AG10803 (cell line): ENCODE results near the gene SPRYD3.

ENCODE experiments used
- DNase-seq: peaks from one replicate; pipeline ENCODE4 v3.0.0; 2010; ENCODE audit warnings: low read depth
- H3K4me3 ChIP-seq: 2 replicates; pipeline ENCODE4 v1.5.1; 2011; ENCODE audit warnings: mild to moderate bottlenecking, low read length, control low read depth
- TF ChIP-seq, protein P1 (sequence below): conservative IDR thresholded peaks from 2 replicates; pipeline ENCODE4 v1.5.1; 2011; ENCODE audit warnings: mild to moderate bottlenecking, low read length, control low read depth, inconsistent platforms

SPRYD3 gene, protein sequence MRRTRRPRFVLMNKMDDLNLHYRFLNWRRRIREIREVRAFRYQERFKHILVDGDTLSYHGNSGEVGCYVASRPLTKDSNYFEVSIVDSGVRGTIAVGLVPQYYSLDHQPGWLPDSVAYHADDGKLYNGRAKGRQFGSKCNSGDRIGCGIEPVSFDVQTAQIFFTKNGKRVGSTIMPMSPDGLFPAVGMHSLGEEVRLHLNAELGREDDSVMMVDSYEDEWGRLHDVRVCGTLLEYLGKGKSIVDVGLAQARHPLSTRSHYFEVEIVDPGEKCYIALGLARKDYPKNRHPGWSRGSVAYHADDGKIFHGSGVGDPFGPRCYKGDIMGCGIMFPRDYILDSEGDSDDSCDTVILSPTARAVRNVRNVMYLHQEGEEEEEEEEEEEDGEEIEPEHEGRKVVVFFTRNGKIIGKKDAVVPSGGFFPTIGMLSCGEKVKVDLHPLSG

DNA sequence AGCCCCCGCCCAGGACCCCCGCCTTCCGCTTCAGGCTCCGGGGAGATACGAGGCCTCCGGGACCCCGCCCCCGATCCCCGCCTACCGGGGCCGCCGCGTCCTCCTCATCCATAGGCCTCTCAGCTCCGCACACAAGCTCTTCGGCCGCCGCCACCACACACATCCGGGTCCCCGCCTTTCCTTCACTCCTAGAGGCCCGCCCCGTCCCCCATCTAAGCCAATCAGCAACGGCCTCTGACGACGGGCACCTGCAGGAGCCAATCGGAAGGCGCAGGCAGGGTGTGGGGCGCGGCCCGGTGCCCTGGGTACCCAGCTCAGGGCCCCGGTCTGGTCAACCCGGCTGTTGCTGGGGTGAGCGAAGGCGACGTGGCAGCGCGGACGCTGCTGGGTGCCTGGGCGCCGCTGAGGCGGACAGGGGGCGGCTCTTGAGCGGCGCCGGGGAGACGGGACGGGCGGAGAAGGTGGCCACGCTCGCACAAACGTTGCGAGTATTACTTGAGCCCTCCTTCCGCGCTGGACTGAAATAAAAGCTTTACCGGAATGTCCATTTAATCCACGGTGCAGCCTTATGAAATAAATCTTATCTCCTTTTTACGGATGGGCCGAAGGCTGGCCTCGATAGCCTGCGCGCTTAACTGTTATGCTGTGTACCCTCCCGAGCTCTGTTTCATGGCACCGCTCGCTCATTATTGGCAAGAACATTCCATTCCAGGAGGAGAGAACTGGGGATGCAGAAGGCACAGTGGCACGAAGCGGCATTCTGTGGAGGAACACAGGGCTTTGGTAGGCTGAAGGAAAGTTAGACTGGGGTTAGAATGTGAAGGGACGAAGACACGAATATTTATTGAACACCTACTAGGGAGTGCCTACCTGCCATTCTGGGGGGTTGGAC is at the start of gene SPRYD3:
SPRYD3 (minus strand) TSS at position 165 of the 892 bp plus-strand sequence; CDS start at position 108, 57 bp downstream.
- TF ChIP-seq, protein P1, sequence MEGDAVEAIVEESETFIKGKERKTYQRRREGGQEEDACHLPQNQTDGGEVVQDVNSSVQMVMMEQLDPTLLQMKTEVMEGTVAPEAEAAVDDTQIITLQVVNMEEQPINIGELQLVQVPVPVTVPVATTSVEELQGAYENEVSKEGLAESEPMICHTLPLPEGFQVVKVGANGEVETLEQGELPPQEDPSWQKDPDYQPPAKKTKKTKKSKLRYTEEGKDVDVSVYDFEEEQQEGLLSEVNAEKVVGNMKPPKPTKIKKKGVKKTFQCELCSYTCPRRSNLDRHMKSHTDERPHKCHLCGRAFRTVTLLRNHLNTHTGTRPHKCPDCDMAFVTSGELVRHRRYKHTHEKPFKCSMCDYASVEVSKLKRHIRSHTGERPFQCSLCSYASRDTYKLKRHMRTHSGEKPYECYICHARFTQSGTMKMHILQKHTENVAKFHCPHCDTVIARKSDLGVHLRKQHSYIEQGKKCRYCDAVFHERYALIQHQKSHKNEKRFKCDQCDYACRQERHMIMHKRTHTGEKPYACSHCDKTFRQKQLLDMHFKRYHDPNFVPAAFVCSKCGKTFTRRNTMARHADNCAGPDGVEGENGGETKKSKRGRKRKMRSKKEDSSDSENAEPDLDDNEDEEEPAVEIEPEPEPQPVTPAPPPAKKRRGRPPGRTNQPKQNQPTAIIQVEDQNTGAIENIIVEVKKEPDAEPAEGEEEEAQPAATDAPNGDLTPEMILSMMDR, result no peak
- peak; percentile 97 for DNase-seq
- H3K4me3 ChIP-seq, result peak within 1 kb of the TSS; percentile 71

DNA sequence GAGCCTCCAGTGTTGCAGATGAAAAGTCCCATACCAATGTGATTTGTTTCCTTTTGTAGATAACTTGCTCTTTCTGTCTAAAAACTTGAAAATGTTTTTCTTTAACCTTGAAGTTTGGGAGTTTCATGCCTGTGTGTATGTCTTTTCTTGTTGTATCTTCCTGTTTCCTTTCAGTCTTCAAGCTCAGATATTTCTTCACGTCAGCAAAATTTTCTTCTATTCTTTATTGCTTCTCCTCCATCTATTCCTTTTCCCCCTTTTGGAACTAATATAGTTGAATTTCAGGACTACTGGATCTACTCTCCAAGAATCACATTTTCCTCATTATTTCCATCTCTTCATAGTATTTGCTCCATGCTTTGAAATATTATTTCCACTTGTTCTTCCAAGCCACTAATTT is 48.0 kb upstream of the SPRYD3 start:
- H3K4me3 ChIP-seq, result no peak overlapping the region
- no peak for DNase-seq
- TF ChIP-seq, protein P1, result no peak

DNA sequence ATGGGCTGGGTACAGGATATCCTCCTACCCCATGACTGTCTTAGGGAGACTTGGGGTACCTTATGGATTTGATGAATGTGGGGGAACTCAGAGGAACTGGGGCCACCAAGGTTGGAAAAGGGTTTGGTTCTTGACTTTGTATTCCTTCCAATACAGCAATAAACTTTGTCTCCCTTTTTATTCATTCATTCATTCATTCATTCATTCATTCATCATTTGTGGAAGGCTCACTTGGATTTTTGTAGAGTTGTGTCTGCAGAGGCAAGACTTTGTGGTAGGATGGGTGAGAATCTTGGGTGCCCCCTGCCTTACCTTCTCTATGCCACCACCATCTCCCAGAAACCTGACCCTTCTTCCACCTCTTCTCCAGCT is 45.1 kb upstream of the SPRYD3 start:
- TF ChIP-seq, protein P1, result no peak
- no peak overlapping the region for H3K4me3 ChIP-seq
- DNase-seq, result no peak

DNA sequence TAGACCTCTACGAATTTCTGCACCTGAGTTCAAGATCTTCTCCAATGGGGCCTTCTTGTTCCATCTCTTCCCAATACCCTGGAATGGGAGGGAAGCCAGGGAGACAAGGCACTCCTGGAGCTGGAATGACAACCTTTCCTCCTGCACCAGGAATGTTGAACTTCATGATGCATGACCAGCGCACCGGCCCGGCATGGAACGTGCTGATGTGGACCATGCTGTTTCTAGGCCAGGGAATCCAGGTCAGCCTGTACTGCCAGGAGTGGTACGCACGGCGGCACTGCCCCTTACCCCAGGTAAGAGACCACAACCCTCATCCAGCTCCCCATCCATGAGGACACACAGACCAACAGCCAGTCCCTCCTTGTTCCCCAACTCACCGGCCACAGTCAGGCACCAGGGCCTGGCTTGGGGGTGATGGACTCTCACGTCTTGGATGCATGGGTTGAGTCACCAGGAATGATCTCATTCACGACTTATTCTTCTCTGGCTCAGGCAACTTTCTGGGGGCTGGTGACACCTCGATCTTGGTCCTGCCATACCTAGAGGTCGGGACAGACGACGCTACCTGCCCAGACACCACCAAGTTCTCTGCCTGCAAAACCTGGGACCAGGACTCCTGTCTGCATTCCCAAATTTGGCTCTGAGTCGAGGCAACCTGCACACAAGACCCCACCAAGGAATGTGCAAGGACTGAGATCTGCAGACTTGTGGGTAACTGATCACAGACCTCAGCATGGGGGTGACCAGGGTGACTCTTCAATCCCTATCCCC is 44.6 kb upstream of the SPRYD3 start:
- no peak overlapping the region for H3K4me3 ChIP-seq
- TF ChIP-seq, protein P1, result no peak
- peak; percentile 30 for DNase-seq

DNA sequence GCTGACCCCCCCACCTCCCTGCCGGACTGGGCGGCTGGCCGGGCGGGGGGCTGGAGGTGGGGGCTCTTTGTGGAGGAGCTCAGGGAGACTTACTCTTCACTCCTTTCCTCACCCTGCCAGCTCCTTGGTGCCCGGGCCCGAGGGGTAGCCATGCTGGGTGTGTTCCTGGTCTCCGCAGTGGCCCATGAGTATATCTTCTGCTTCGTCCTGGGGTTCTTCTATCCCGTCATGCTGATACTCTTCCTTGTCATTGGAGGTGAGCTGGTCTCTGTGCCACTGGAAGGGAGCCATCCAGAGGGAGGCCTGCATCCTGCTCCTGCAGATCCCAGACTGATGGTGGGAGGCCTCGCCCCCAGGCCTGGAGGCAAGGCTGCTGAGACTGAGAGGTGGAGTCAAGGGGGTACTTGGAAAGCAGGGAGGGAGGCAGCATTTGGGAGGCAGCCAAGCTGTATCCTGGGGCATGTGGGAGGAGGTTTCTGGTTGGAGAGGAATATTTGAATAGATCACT is 43.8 kb upstream of the SPRYD3 start:
- DNase-seq, result peak; percentile 11
- no peak overlapping the region for H3K4me3 ChIP-seq

More for the DNA sequence above, 43.8 kb upstream of the SPRYD3 start:
- TF ChIP-seq, protein P1, result no peak
